ENCODE data around the gene SLC7A1. TPM values are rescaled to one million over a fixed set of nuclear protein-coding genes. Genes with fewer than 3 reads are reported as not detected.

Gene SLC7A1
- total RNA-seq, 1 experiment from 2014 or later, result 62.8 TPM

GRCh38 chr13:29536853-29537252 is 58.6 kb downstream of the SLC7A1 start:
- TF ChIP-seq CTCF (conservative IDR thresholded peaks at IDR 0.05), result no peak
- TF ChIP-seq EZH2 (IDR thresholded peaks at IDR 0.05; ENCODE audit: low read depth), result no peak
- intact Hi-C loops (cut with micrococcal nuclease; ENCODE audit: unreplicated experiment), result no loop called here

GRCh38 chr13:29535663-29536655 is 59.5 kb downstream of the SLC7A1 start:
- POLR2A ChIA-PET (ENCODE audit: unreplicated experiment), result no interaction called here

More at GRCh38 chr13:29536853-29537252, 58.6 kb downstream of the SLC7A1 start:
- DNase-seq, result no peak
- Histone ChIP-seq H3K79me2 (ENCODE audit: low read depth) (peaks cover 34% of the 10 kb centered on the region), H3K27me3 (ENCODE audit: insufficient read depth, low read depth) (no peaks in the 10 kb centered on the region), H3K27ac (no peak overlapping the region), H3K4me3 (no peak overlapping the region), H4K20me1 (ENCODE audit: insufficient read depth) (peaks cover 94% of the 10 kb centered on the region), H3K4me1 (replicated peaks; ENCODE audit: insufficient read depth) (no peaks in the 10 kb centered on the region), H2AFZ (no peak overlapping the region), H3K9me3 (ENCODE audit: insufficient read depth, low read depth) (no peaks in the 10 kb centered on the region), H3F3A (ENCODE audit: insufficient read depth, low read depth) (no peaks in the 10 kb centered on the region), H3K9me2 (ENCODE audit: insufficient read depth) (no peaks in the 10 kb centered on the region), H3K4me2 (no peak overlapping the region), H3K36me3 (ENCODE audit: low read depth) (peaks cover 11% of the 10 kb centered on the region)
- no TSS peak for BruUV-seq (replicated peaks)
- ChIA-PET POLR2A (ENCODE audit: unreplicated experiment) (no interaction called here), CTCF (no interaction called here)

GRCh38 chr13:29534083-29534482 is 61.4 kb downstream of the SLC7A1 start:
- Histone ChIP-seq H3K4me1 (replicated peaks; ENCODE audit: insufficient read depth) (no peaks in the 10 kb centered on the region), H3K4me2 (no peak overlapping the region), H2AFZ (no peak overlapping the region), H4K20me1 (ENCODE audit: insufficient read depth) (peaks cover 91% of the 10 kb centered on the region), H3K27me3 (ENCODE audit: insufficient read depth, low read depth) (no peaks in the 10 kb centered on the region), H3K79me2 (ENCODE audit: low read depth) (peaks cover 14% of the 10 kb centered on the region; the same call in 1 of the 2 replicates), H3K9me2 (ENCODE audit: insufficient read depth) (no peaks in the 10 kb centered on the region), H3K9me3 (ENCODE audit: insufficient read depth, low read depth) (no peaks in the 10 kb centered on the region), H3K27ac (no peak overlapping the region), H3K4me3 (no peak overlapping the region), H3K36me3 (ENCODE audit: low read depth) (peaks cover 30% of the 10 kb centered on the region), H3F3A (ENCODE audit: insufficient read depth, low read depth) (no peaks in the 10 kb centered on the region)
- ChIA-PET POLR2A (ENCODE audit: unreplicated experiment) (no interaction called here), CTCF (no interaction called here)
- BruUV-seq (replicated peaks), result no TSS peak
- intact Hi-C loops (cut with micrococcal nuclease; ENCODE audit: unreplicated experiment), result no loop called here
- no peak for TF ChIP-seq EZH2 (IDR thresholded peaks at IDR 0.05; ENCODE audit: low read depth)
- TF ChIP-seq CTCF (conservative IDR thresholded peaks at IDR 0.05), result no peak
- no peak for DNase-seq

More at GRCh38 chr13:29535663-29536655, 59.5 kb downstream of the SLC7A1 start:
- no peak overlapping the region for H3K4me2 ChIP-seq
- no peak overlapping the region for H2AFZ ChIP-seq
- no peaks in the 10 kb centered on the region for H3K27me3 ChIP-seq (ENCODE audit: insufficient read depth, low read depth)
- no TSS peak for BruUV-seq (replicated peaks)
- H3F3A ChIP-seq (ENCODE audit: insufficient read depth, low read depth), result no peaks in the 10 kb centered on the region
- peaks cover 27% of the 10 kb centered on the region for H3K79me2 ChIP-seq (ENCODE audit: low read depth)
- no peak overlapping the region for H3K4me3 ChIP-seq
- no peaks in the 10 kb centered on the region for H3K9me2 ChIP-seq (ENCODE audit: insufficient read depth)
- no peak overlapping the region for H3K27ac ChIP-seq
- no peak for TF ChIP-seq EZH2 (IDR thresholded peaks at IDR 0.05; ENCODE audit: low read depth)
- TF ChIP-seq CTCF (conservative IDR thresholded peaks at IDR 0.05), result no peak
- DNase-seq, result no peak
- peaks cover 94% of the 10 kb centered on the region for H4K20me1 ChIP-seq (ENCODE audit: insufficient read depth)
- CTCF ChIA-PET, result no interaction called here
- intact Hi-C loops (cut with micrococcal nuclease; ENCODE audit: unreplicated experiment), result no loop called here
- H3K4me1 ChIP-seq (replicated peaks; ENCODE audit: insufficient read depth), result no peaks in the 10 kb centered on the region
- no peaks in the 10 kb centered on the region for H3K9me3 ChIP-seq (ENCODE audit: insufficient read depth, low read depth)
- H3K36me3 ChIP-seq (ENCODE audit: low read depth), result peaks cover 17% of the 10 kb centered on the region
